Trophoblast cell (in vitro differentiated cells and primary cell): ENCODE results near the gene EVI5L.
"Not testable (repeated sequence)": the region's sequence is repeated elsewhere in the genome, so short reads cannot be mapped to it uniquely, and the experiment has no call there.

Experiments used
- DNase-seq, 2 donors: peaks; one replicate each; pipeline ENCODE4 v3.0.0-alpha.2; 2016
- H2AFZ ChIP-seq: 2 replicates; pipeline ENCODE4 v1.6.1; 2013; ENCODE audit warnings: low read length, moderate library complexity, mild to moderate bottlenecking; ENCODE audit not compliant: insufficient read depth, poor library complexity
- H2AK5ac ChIP-seq: 2 replicates; pipeline ENCODE4 v1.6.1; 2013; ENCODE audit warnings: mild to moderate bottlenecking, low read length
- H2BK120ac ChIP-seq: 2 replicates; pipeline ENCODE4 v1.6.1; 2013; ENCODE audit warnings: low read length, mild to moderate bottlenecking, moderate library complexity; ENCODE audit not compliant: insufficient read depth, poor library complexity
- H2BK12ac ChIP-seq: 2 replicates; pipeline ENCODE4 v1.6.1; 2013; ENCODE audit warnings: mild to moderate bottlenecking, low read length, moderate library complexity
- H2BK5ac ChIP-seq: 2 replicates; pipeline ENCODE4 v1.6.1; 2013; ENCODE audit warnings: low read length, low read depth, moderate library complexity, mild to moderate bottlenecking; ENCODE audit not compliant: poor library complexity
- H3K14ac ChIP-seq: 2 replicates; pipeline ENCODE4 v1.6.1; 2013; ENCODE audit warnings: mild to moderate bottlenecking, low read length
- H3K18ac ChIP-seq: 2 replicates; pipeline ENCODE4 v1.6.1; 2013; ENCODE audit warnings: mild to moderate bottlenecking, low read length
- H3K23ac ChIP-seq: 2 replicates; pipeline ENCODE4 v1.6.1; 2013; ENCODE audit warnings: low read length
- H3K27ac ChIP-seq: 2 replicates; pipeline ENCODE4 v1.5.1; 2013; ENCODE audit warnings: low read depth, mild to moderate bottlenecking, inconsistent platforms, low read length, moderate library complexity
- H3K27me3 ChIP-seq: 2 replicates; pipeline ENCODE4 v1.6.1; 2013; ENCODE audit warnings: inconsistent platforms, mild to moderate bottlenecking, low read length, moderate library complexity; ENCODE audit not compliant: insufficient read depth
- H3K36me3 ChIP-seq, 2 experiments: 1 replicate in 1 of 2; 2 replicates in 1 of 2; pipeline ENCODE4 v1.6.1; 2013; ENCODE audit warnings: low read length in 2 of 2, mild to moderate bottlenecking in 2 of 2, moderate library complexity in 1 of 2; ENCODE audit not compliant: insufficient read depth in 2 of 2, control insufficient read depth in 1 of 2
- H3K4ac ChIP-seq: 2 replicates; pipeline ENCODE4 v1.6.1; 2013; ENCODE audit warnings: low read depth, mild to moderate bottlenecking, low read length, moderate library complexity
- H3K4me1 ChIP-seq, 2 experiments: 1 replicate in 1 of 2; 2 replicates in 1 of 2; pipeline ENCODE4 v1.6.1; 2013; ENCODE audit warnings: low read length in 2 of 2, mild to moderate bottlenecking in 2 of 2, moderate library complexity in 1 of 2; ENCODE audit not compliant: insufficient read depth in 2 of 2, control insufficient read depth in 1 of 2
- H3K4me2 ChIP-seq: 2 replicates; pipeline ENCODE4 v1.6.1; 2013; ENCODE audit warnings: inconsistent platforms, mild to moderate bottlenecking, low read length, moderate library complexity
- H3K4me3 ChIP-seq: 2 replicates; pipeline ENCODE4 v1.5.1; 2013; ENCODE audit warnings: mild to moderate bottlenecking, low read depth, low read length, inconsistent platforms
- H3K79me1 ChIP-seq: one replicate; pipeline ENCODE4 v1.6.1; 2013; ENCODE audit warnings: low read length
- H3K79me2 ChIP-seq: 2 replicates; pipeline ENCODE4 v1.6.1; 2013; ENCODE audit warnings: low read length, mild to moderate bottlenecking; ENCODE audit not compliant: control insufficient read depth, insufficient read depth, poor library complexity
- H3K9ac ChIP-seq: 2 replicates; pipeline ENCODE4 v1.6.1; 2013; ENCODE audit warnings: mild to moderate bottlenecking, low read length
- H3K9me3 ChIP-seq: 2 replicates; pipeline ENCODE4 v1.6.1; 2013; ENCODE audit warnings: low read depth, mild to moderate bottlenecking, control low read depth, inconsistent platforms, low read length; ENCODE audit not compliant: insufficient read depth
- H4K12ac ChIP-seq: 2 replicates; pipeline ENCODE4 v1.6.1; 2013; ENCODE audit warnings: low read depth, mild to moderate bottlenecking, low read length, moderate library complexity
- H4K8ac ChIP-seq: 2 replicates; pipeline ENCODE4 v1.6.1; 2013; ENCODE audit warnings: low read depth, mild to moderate bottlenecking, low read length, moderate library complexity
- H4K91ac ChIP-seq: one replicate; pipeline ENCODE4 v1.6.1; 2013; ENCODE audit warnings: low read depth, mild to moderate bottlenecking, low read length, moderate library complexity
- WGBS: extraction: QIAGEN DNeasy Blood & Tissue Kit; methylation state at CpG from one replicate; pipeline ENCODE4 v1.1.7; 2013; ENCODE audit warnings: missing lambda C conversion rate; ENCODE audit not compliant: insufficient read length, insufficient coverage; ENCODE audit errors: extremely low coverage; 5-methylcytosine and 5-hydroxymethylcytosine counted together

EVI5L gene

GRCh38 chr19:7815325-7815724 is 14.7 kb upstream of the EVI5L start:
- no CpG with 5 or more reads among the region's 10 CpGs for WGBS
- no peak overlapping the region for H4K12ac ChIP-seq
- peaks cover 6% of the 10 kb centered on the region for H3K9me3 ChIP-seq
- no peaks in the 10 kb centered on the region for H3K4me1 ChIP-seq
- no peak for DNase-seq
- H3K4me3 ChIP-seq, result no peak overlapping the region
- H2BK12ac ChIP-seq, result no peak overlapping the region
- H3K79me2 ChIP-seq, result no peaks in the 10 kb centered on the region
- no peak overlapping the region for H3K9ac ChIP-seq
- H2BK120ac ChIP-seq, result no peak overlapping the region
- no peak overlapping the region for H3K14ac ChIP-seq
- no peak overlapping the region for H3K4me2 ChIP-seq
- no peak overlapping the region for H3K23ac ChIP-seq
- H3K4ac ChIP-seq, result no peak overlapping the region
- no peaks in the 10 kb centered on the region for H3K79me1 ChIP-seq
- no peak overlapping the region for H4K91ac ChIP-seq
- no peak overlapping the region for H2BK5ac ChIP-seq
- H2AFZ ChIP-seq, result no peak overlapping the region
- H4K8ac ChIP-seq, result no peak overlapping the region
- no peak overlapping the region for H3K18ac ChIP-seq
- no peaks in the 10 kb centered on the region for H3K36me3 ChIP-seq
- no peak overlapping the region for H3K27ac ChIP-seq
- no peaks in the 10 kb centered on the region for H3K27me3 ChIP-seq
- H2AK5ac ChIP-seq, result no peak overlapping the region

DNA sequence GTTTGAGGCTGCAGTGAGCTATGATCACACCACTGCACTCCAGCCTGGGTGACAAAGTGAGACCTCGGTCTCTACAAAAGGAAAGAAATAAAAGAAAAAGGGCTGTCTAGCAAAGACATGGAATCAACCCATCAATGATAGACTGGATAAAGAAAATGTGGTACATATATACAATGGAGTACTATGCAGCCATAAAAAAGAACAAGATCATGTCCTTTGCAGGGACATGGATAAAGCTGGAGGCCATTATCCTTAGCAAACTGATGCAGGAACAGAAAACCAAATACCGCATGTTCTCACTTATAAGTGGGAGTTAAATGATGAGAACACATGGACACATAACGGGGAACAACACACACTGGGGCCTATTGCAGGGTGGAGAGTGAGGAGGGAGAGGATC is 14.0 kb upstream of the EVI5L start:
- H3K23ac ChIP-seq, H3K36me3 ChIP-seq, H3K27ac ChIP-seq, H4K12ac ChIP-seq, H3K79me2 ChIP-seq, H3K4me1 ChIP-seq, H3K14ac ChIP-seq, H3K9ac ChIP-seq, H2BK12ac ChIP-seq, H4K91ac ChIP-seq, H3K27me3 ChIP-seq, H3K4ac ChIP-seq, H4K8ac ChIP-seq, H2BK5ac ChIP-seq, H3K79me1 ChIP-seq, H2AFZ ChIP-seq, H2BK120ac ChIP-seq, DNase-seq, H3K4me3 ChIP-seq, H3K18ac ChIP-seq, H3K9me3 ChIP-seq, H3K4me2 ChIP-seq, H2AK5ac ChIP-seq: not testable (repeated sequence)
- WGBS, result no CpG with 5 or more reads among the region's 3 CpGs

- Histone ChIP-seq H2AK5ac (no peak overlapping the region), H2BK12ac (no peak overlapping the region), H4K91ac (no peak overlapping the region), H3K18ac (no peak overlapping the region), H2BK5ac (no peak overlapping the region), H3K23ac (no peak overlapping the region), H3K14ac (no peak overlapping the region), H3K27ac (no peak overlapping the region), H3K4ac (no peak overlapping the region), H4K12ac (no peak overlapping the region), H2AFZ (no peak overlapping the region), H3K9ac (no peak overlapping the region), H3K4me1 (no peaks in the 10 kb centered on the region), H3K27me3 (no peaks in the 10 kb centered on the region), H3K79me1 (no peaks in the 10 kb centered on the region), H2BK120ac (no peak overlapping the region), H3K36me3 (peaks cover 0 to 1% of the 10 kb centered on the region in 2 experiments), H3K4me2 (no peak overlapping the region), H4K8ac (no peak overlapping the region), H3K79me2 (no peaks in the 10 kb centered on the region), H3K9me3 (peaks cover 2% of the 10 kb centered on the region), H3K4me3 (no peak overlapping the region)
- DNase-seq, result no peak
- WGBS, result no CpG with 5 or more reads among the region's 1 CpG
Measured at GRCh38 chr19:7817801-7818200, 12.2 kb upstream of the EVI5L start.

DNA sequence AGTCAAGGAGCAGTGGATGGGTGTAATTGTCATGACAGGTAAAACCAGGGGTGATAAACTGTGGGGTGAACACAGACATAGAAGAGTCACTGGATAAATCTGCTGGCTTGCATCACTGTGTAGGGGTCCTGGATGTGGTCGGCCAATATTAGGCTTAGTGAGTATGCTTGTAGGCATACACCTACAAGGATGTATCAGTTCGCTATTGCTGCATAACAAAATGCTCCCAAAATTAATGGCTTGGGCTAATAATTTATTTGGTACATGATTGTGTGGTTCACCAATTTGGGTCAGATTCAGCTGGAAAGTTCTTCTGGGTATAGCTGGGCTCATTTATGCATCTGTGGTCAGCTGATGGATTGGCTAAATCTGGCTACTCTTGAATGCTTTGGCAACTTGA is 11.2 kb upstream of the EVI5L start:
- H4K12ac ChIP-seq, result no peak overlapping the region
- H2BK12ac ChIP-seq, result no peak overlapping the region
- H3K4ac ChIP-seq, result no peak overlapping the region
- no peak overlapping the region for H2AFZ ChIP-seq
- WGBS, result no CpG with 5 or more reads among the region's 2 CpGs
- H3K9ac ChIP-seq, result no peak overlapping the region
- H3K27me3 ChIP-seq, result no peaks in the 10 kb centered on the region
- no peak overlapping the region for H3K4me3 ChIP-seq
- H2BK120ac ChIP-seq, result no peak overlapping the region
- no peaks in the 10 kb centered on the region for H3K79me1 ChIP-seq
- H3K4me1 ChIP-seq, result no peaks in the 10 kb centered on the region
- no peak overlapping the region for H3K4me2 ChIP-seq
- H3K18ac ChIP-seq, result no peak overlapping the region
- H4K91ac ChIP-seq, result no peak overlapping the region
- H3K79me2 ChIP-seq, result no peaks in the 10 kb centered on the region
- H2AK5ac ChIP-seq, result no peak overlapping the region
- no peak overlapping the region for H3K23ac ChIP-seq
- H3K27ac ChIP-seq, result no peak overlapping the region
- H3K14ac ChIP-seq, result no peak overlapping the region
- no peak overlapping the region for H2BK5ac ChIP-seq
- H3K9me3 ChIP-seq, result peaks cover 2% of the 10 kb centered on the region
- H3K36me3 ChIP-seq, result peaks cover 0 to 1% of the 10 kb centered on the region in 2 experiments
- no peak for DNase-seq
- no peak overlapping the region for H4K8ac ChIP-seq
